ENCODE data around the gene FAM83G. TPM values are rescaled to one million over a fixed set of nuclear protein-coding genes. Genes with fewer than 3 reads are reported as not detected.

Gene FAM83G
- total RNA-seq, 1 experiment from 2014 or later, result 31.4 TPM

DNA sequence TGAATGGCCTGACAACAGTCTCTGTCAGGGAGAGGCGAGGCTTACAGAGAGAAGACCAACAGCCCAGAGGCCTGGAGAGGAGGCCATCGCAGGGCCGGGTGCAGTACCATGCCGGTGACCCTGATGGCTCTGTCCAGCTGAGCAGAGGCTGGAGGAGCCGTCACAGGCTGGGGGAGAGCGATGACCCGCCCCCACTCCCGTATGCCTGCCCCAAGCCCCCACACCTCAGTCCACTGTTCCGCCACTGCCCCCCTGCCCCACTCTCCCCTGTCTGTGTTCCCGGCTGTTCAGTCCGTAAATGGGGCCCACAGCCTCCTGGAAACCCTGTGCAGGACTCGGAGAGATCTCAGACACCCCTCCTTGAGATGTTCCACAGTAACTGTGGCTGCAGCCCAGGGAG is 12.8 kb upstream of the FAM83G start (continued):
- TF ChIP-seq, protein P1, sequence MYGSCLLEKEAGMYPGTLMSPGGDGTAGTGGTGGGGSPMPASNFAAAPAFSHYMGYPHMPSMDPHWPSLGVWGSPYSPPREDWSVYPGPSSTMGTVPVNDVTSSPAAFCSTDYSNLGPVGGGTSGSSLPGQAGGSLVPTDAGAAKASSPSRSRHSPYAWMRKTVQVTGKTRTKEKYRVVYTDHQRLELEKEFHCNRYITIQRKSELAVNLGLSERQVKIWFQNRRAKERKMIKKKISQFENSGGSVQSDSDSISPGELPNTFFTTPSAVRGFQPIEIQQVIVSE (CRISPR knock-in tag; IDR thresholded peaks at IDR 0.05; ENCODE audit: borderline replicate concordance), result no peak
- TF ChIP-seq, protein P2, sequence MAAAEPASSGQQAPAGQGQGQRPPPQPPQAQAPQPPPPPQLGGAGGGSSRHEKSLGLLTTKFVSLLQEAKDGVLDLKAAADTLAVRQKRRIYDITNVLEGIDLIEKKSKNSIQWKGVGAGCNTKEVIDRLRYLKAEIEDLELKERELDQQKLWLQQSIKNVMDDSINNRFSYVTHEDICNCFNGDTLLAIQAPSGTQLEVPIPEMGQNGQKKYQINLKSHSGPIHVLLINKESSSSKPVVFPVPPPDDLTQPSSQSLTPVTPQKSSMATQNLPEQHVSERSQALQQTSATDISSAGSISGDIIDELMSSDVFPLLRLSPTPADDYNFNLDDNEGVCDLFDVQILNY (CRISPR knock-in tag; IDR thresholded peaks at IDR 0.05), result no peak

DNA sequence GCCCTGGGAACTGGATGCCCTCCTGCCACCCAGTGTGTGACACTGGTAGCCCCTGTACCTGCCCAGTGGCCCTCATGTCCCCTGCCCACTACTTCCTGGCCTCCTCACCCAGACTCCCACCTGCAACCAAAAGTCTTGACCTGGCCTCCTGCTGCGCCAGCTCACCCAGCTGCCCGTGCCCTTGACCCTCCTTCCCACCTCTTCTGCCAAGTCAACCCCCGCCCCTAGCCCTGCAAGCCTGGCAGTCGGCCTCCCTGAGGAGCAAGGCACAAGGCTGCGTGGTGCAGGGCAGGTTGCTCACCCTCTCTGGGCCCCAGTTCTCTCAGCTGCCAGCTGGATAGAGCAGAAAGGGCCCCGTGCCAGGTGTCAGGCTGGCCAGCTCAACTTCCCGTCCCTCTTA is 12.3 kb upstream of the FAM83G start:
- no peaks in the 10 kb centered on the region for H3K9me3 Mint-ChIP-seq
- no peak for TF ChIP-seq TEAD1 (CRISPR knock-in tag; IDR thresholded peaks at IDR 0.05)
- no peak for TF ChIP-seq EMX1 (CRISPR knock-in tag; IDR thresholded peaks at IDR 0.05)
- TF ChIP-seq ZNF396 (CRISPR knock-in tag; IDR thresholded peaks at IDR 0.05; ENCODE audit: borderline replicate concordance), result no peak
- TF ChIP-seq FOXK1 (CRISPR knock-in tag; IDR thresholded peaks at IDR 0.05), result no peak
- no peak for TF ChIP-seq SOX15 (CRISPR knock-in tag; IDR thresholded peaks at IDR 0.05)
- no peak for TF ChIP-seq ZNF121 (CRISPR knock-in tag; IDR thresholded peaks at IDR 0.05)
- TF ChIP-seq, protein P3, sequence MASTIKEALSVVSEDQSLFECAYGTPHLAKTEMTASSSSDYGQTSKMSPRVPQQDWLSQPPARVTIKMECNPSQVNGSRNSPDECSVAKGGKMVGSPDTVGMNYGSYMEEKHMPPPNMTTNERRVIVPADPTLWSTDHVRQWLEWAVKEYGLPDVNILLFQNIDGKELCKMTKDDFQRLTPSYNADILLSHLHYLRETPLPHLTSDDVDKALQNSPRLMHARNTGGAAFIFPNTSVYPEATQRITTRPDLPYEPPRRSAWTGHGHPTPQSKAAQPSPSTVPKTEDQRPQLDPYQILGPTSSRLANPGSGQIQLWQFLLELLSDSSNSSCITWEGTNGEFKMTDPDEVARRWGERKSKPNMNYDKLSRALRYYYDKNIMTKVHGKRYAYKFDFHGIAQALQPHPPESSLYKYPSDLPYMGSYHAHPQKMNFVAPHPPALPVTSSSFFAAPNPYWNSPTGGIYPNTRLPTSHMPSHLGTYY (CRISPR knock-in tag; IDR thresholded peaks at IDR 0.05), result no peak
- TF ChIP-seq ZNF219 (CRISPR knock-in tag; IDR thresholded peaks at IDR 0.05; ENCODE audit: borderline replicate concordance), result no peak
- TF ChIP-seq MYBL2 (CRISPR knock-in tag; IDR thresholded peaks at IDR 0.05), result no peak
- no peak for TF ChIP-seq ZNF423 (CRISPR knock-in tag; IDR thresholded peaks at IDR 0.05)
- TF ChIP-seq, protein P4, sequence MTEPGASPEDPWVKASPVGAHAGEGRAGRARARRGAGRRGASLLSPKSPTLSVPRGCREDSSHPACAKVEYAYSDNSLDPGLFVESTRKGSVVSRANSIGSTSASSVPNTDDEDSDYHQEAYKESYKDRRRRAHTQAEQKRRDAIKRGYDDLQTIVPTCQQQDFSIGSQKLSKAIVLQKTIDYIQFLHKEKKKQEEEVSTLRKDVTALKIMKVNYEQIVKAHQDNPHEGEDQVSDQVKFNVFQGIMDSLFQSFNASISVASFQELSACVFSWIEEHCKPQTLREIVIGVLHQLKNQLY (CRISPR knock-in tag; IDR thresholded peaks at IDR 0.05), result no peak
- TF ChIP-seq, protein P2 (CRISPR knock-in tag; IDR thresholded peaks at IDR 0.05), result no peak
- TF ChIP-seq, protein P5, sequence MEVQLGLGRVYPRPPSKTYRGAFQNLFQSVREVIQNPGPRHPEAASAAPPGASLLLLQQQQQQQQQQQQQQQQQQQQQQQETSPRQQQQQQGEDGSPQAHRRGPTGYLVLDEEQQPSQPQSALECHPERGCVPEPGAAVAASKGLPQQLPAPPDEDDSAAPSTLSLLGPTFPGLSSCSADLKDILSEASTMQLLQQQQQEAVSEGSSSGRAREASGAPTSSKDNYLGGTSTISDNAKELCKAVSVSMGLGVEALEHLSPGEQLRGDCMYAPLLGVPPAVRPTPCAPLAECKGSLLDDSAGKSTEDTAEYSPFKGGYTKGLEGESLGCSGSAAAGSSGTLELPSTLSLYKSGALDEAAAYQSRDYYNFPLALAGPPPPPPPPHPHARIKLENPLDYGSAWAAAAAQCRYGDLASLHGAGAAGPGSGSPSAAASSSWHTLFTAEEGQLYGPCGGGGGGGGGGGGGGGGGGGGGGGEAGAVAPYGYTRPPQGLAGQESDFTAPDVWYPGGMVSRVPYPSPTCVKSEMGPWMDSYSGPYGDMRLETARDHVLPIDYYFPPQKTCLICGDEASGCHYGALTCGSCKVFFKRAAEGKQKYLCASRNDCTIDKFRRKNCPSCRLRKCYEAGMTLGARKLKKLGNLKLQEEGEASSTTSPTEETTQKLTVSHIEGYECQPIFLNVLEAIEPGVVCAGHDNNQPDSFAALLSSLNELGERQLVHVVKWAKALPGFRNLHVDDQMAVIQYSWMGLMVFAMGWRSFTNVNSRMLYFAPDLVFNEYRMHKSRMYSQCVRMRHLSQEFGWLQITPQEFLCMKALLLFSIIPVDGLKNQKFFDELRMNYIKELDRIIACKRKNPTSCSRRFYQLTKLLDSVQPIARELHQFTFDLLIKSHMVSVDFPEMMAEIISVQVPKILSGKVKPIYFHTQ (CRISPR knock-in tag; IDR thresholded peaks at IDR 0.05), result no peak
- TF ChIP-seq, protein P6, sequence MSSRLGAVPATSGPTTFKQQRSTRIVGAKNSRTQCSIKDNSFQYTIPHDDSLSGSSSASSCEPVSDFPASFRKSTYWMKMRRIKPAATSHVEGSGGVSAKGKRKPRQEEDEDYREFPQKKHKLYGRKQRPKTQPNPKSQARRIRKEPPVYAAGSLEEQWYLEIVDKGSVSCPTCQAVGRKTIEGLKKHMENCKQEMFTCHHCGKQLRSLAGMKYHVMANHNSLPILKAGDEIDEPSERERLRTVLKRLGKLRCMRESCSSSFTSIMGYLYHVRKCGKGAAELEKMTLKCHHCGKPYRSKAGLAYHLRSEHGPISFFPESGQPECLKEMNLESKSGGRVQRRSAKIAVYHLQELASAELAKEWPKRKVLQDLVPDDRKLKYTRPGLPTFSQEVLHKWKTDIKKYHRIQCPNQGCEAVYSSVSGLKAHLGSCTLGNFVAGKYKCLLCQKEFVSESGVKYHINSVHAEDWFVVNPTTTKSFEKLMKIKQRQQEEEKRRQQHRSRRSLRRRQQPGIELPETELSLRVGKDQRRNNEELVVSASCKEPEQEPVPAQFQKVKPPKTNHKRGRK (CRISPR knock-in tag; IDR thresholded peaks at IDR 0.05; ENCODE audit: borderline replicate concordance), result no peak
- POLR2A ChIA-PET, result no interaction called here

More for the DNA sequence above, 12.3 kb upstream of the FAM83G start:
- Mint-ChIP-seq H3K4me1 (0 out of 2 replicates have a peak, but pooled peaks cover 5% of the 10 kb centered on the region), H3K27me3 (ENCODE audit: low read depth) (no peaks in the 10 kb centered on the region; the same call in none of the 2 replicates), H3K27ac (no peak overlapping the region; the same call in 1 of the 2 replicates), H3K36me3 (no peaks in the 10 kb centered on the region), H3K4me3 (no peak overlapping the region)
- CTCF ChIA-PET, result interaction anchor here (1.9 kb wide), 1 partner anchor 56 kb away, joined by 8 read pairs; no protein-coding TSS in a partner anchor
- DNase-seq (ENCODE audit: low spot score), result no peak
- no peak for ATAC-seq
